Stimulated activated CD4-positive, alpha-beta T cell treated with anti-CD3 and anti-CD28 coated beads, Interleukin-15, amount 100 ng/mL, for 48 hours (primary cell): ENCODE data around the gene PARD3.
"Not testable (repeated sequence)": the region's sequence is repeated elsewhere in the genome, so short reads cannot be mapped to it uniquely, and the experiment has no call there.

Experiments
- DNase-seq, 2 donors: peaks; one replicate each; pipeline ENCODE4 v3.0.0-alpha.2; 2020; ENCODE audit warnings: low read depth in 2 of 2

PARD3 gene

GRCh38 chr10:34648919-34649318, 166.2 kb downstream of the PARD3 start:
- no peak for DNase-seq

GRCh38 chr10:34647875-34648865, 166.9 kb downstream of the PARD3 start:
- no peak for DNase-seq

GRCh38 chr10:34647160-34647559, 167.9 kb downstream of the PARD3 start:
- DNase-seq = no peak

GRCh38 chr10:34646331-34646730, 168.8 kb downstream of the PARD3 start:
- DNase-seq = no peak

- DNase-seq = not testable (repeated sequence)
Measured at GRCh38 chr10:34644815-34645214, 170.3 kb downstream of the PARD3 start.

- DNase-seq = no peak
Measured at GRCh38 chr10:34644224-34644623, 170.9 kb downstream of the PARD3 start.

GRCh38 chr10:34643620-34644019, 171.5 kb downstream of the PARD3 start:
- DNase-seq = no peak

- DNase-seq = no peak
Measured at GRCh38 chr10:34641913-34642558, 173.1 kb downstream of the PARD3 start.

GRCh38 chr10:34641147-34641912, 173.8 kb downstream of the PARD3 start:
- DNase-seq = no peak

- peak; percentile 40 to 51 for DNase-seq
Measured at GRCh38 chr10:34638406-34639054, 176.6 kb downstream of the PARD3 start.

- DNase-seq = peak; percentile 31 to 35
Measured at GRCh38 chr10:34637418-34637911, 177.6 kb downstream of the PARD3 start.

- no peak for DNase-seq
Measured at GRCh38 chr10:34635111-34635510, 180.0 kb downstream of the PARD3 start.

- DNase-seq = no peak
Measured at GRCh38 chr10:34633374-34633773, 181.7 kb downstream of the PARD3 start.

- DNase-seq = no peak
Measured at GRCh38 chr10:34629084-34629483, 186.0 kb downstream of the PARD3 start.

GRCh38 chr10:34628174-34628796, 186.8 kb downstream of the PARD3 start:
- no peak for DNase-seq

- DNase-seq = no peak
Measured at GRCh38 chr10:34627741-34628140, 187.4 kb downstream of the PARD3 start.

GRCh38 chr10:34627331-34627730, 187.8 kb downstream of the PARD3 start:
- no peak for DNase-seq

GRCh38 chr10:34626158-34626880, 188.8 kb downstream of the PARD3 start:
- no peak for DNase-seq

GRCh38 chr10:34624323-34625153, 190.6 kb downstream of the PARD3 start:
- DNase-seq = no peak
